GM23338 (cell line): ENCODE measurements around the gene SCAF4. TPM values are rescaled to one million over a fixed set of nuclear protein-coding genes. Genes with fewer than 3 reads are reported as not detected.
"Not testable (repeated sequence)": the region's sequence is repeated elsewhere in the genome, so short reads cannot be mapped to it uniquely, and the experiment has no call there.

Experiments
- ATAC-seq: fragments of 200-7000 bp; cut with Tn5 transposase; 3 replicates; pipeline ENCODE4 v1.9.1; 2020
- DNase-seq: peaks from one replicate; pipeline ENCODE4 v3.0.0-alpha.2; 2015; ENCODE audit warnings: low spot score
- H2AFZ ChIP-seq: fragments of 200-600 bp; sonication (generic); 2 replicates; pipeline ENCODE4 v1.8.0; 2016; ENCODE audit warnings: antibody characterized with exemption, mild to moderate bottlenecking, moderate library complexity
- H3F3A ChIP-seq: fragments of 200-600 bp; sonication (generic); replicated peaks from 2 replicates; pipeline ENCODE4 v1.8.0; 2017; ENCODE audit warnings: antibody characterized with exemption, mixed run types, low read depth
- H3K27ac ChIP-seq: fragments of 200-600 bp; sonication (generic); 2 replicates; pipeline ENCODE4 v1.6.1; 2016; ENCODE audit warnings: low read depth
- H3K27me3 ChIP-seq: fragments of 200-600 bp; sonication (generic); 2 replicates; pipeline ENCODE4 v1.8.0; 2016; ENCODE audit warnings: mild to moderate bottlenecking, mixed run types, moderate library complexity; ENCODE audit not compliant: insufficient read depth
- H3K36me3 ChIP-seq: fragments of 200-600 bp; sonication (generic); 2 replicates; pipeline ENCODE4 v1.8.0; 2016; ENCODE audit warnings: mild to moderate bottlenecking; ENCODE audit not compliant: insufficient read depth
- H3K4me1 ChIP-seq: fragments of 200-600 bp; sonication (generic); 2 replicates; pipeline ENCODE4 v1.8.0; 2016; ENCODE audit warnings: mild to moderate bottlenecking, moderate library complexity; ENCODE audit not compliant: insufficient read depth
- H3K4me2 ChIP-seq: fragments of 200-600 bp; sonication (generic); 2 replicates; pipeline ENCODE4 v1.7.1; 2017; ENCODE audit warnings: mixed run types
- H3K4me3 ChIP-seq: fragments of 200-600 bp; sonication (generic); 2 replicates; pipeline ENCODE4 v1.6.1; 2016; ENCODE audit warnings: mixed run types
- H3K79me2 ChIP-seq: fragments of 200-600 bp; sonication (generic); replicated peaks from 2 replicates; pipeline ENCODE4 v1.8.0; 2017; ENCODE audit warnings: mild to moderate bottlenecking; ENCODE audit not compliant: insufficient read depth
- H3K9me2 ChIP-seq: fragments of 200-600 bp; sonication (generic); 2 replicates; pipeline ENCODE4 v1.8.0; 2017; ENCODE audit not compliant: insufficient read depth
- H4K20me1 ChIP-seq: fragments of 200-600 bp; sonication (generic); replicated peaks from 2 replicates; pipeline ENCODE4 v1.8.0; 2017; ENCODE audit warnings: mild to moderate bottlenecking; ENCODE audit not compliant: insufficient read depth
- H3K27ac Mint-ChIP-seq: 2 replicates; pipeline ENCODE4 v1.8.0; 2020; ENCODE audit warnings: inconsistent platforms, mild to moderate bottlenecking, moderate library complexity, mixed read lengths
- H3K27me3 Mint-ChIP-seq: 3 replicates; pipeline ENCODE4 v1.8.0; 2022; ENCODE audit warnings: low read depth, mild to moderate bottlenecking, moderate library complexity, mixed read lengths, inconsistent platforms; ENCODE audit not compliant: insufficient read depth, poor library complexity
- H3K36me3 Mint-ChIP-seq: 3 replicates; pipeline ENCODE4 v1.8.0; 2021; ENCODE audit warnings: low read depth, mild to moderate bottlenecking, inconsistent platforms, moderate library complexity, mixed read lengths
- H3K4me1 Mint-ChIP-seq: 3 replicates; pipeline ENCODE4 v1.8.0; 2020; ENCODE audit warnings: mild to moderate bottlenecking, inconsistent platforms, mixed read lengths
- H3K4me3 Mint-ChIP-seq: 3 replicates; pipeline ENCODE4 v1.8.0; 2021; ENCODE audit warnings: moderate library complexity, mild to moderate bottlenecking, inconsistent platforms, mixed read lengths
- H3K9me3 Mint-ChIP-seq: 3 replicates; pipeline ENCODE4 v1.8.0; 2020; ENCODE audit warnings: moderate library complexity, mild to moderate bottlenecking, inconsistent platforms, mixed read lengths
- EZH2phosphoT487 ChIP-seq: fragments of 200-600 bp; sonication (generic); IDR thresholded peaks from one replicate; pipeline ENCODE4 v1.8.1; 2018; ENCODE audit warnings: antibody characterized with exemption; ENCODE audit not compliant: unreplicated experiment
- JUNB ChIP-seq: IDR thresholded peaks from one replicate; pipeline ENCODE4 v1.6.1; 2016; ENCODE audit warnings: antibody characterized with exemption; ENCODE audit not compliant: unreplicated experiment
- NANOG ChIP-seq: IDR thresholded peaks from 2 replicates; pipeline ENCODE4 v1.6.1; 2016; ENCODE audit warnings: antibody characterized with exemption, borderline replicate concordance
- POLR2AphosphoS5 ChIP-seq: IDR thresholded peaks from 2 replicates; pipeline ENCODE4 v1.6.1; 2016; ENCODE audit warnings: antibody characterized with exemption, low read depth
- ZNF114 ChIP-seq: fragments of 250-450 bp; sonication (Bioruptor Pico); IDR thresholded peaks from 2 replicates; pipeline ENCODE4 v1.5.0; 2020; ENCODE audit warnings: mild to moderate bottlenecking, moderate library complexity
- ZNF462 ChIP-seq: fragments of 250-450 bp; sonication (Bioruptor Pico); IDR thresholded peaks from 2 replicates; pipeline ENCODE4 v1.5.0; 2020; ENCODE audit warnings: mild to moderate bottlenecking, moderate library complexity
- polyA plus RNA-seq: library from polyadenylated mRNA; unstranded; fragments of >200 nt; fragmentation: Nextera tagmentation; extraction: Ambion mirVana; gene quantifications from 2 replicates; pipeline ENCODE4 v1.2.1, GENCODE V29; 2016
- total RNA-seq: library from RNA; depleted of rRNA; stranded (reverse); fragments of >200 nt; shearing (Covaris generic); gene quantifications from 2 replicates; pipeline ENCODE4 v1.2.3, GENCODE V29; 2014
- TF ChIP-seq, protein P1 (sequence below), 2 experiments: fragments of 200-600 bp in 1 of 2; sonication (generic) in 1 of 2; conservative IDR thresholded peaks; 2 replicates each; pipeline versions ENCODE4 v1.5.1 to v1.6.1; 2016 to 2017; ENCODE audit warnings: antibody characterized with exemption in 2 of 2, low read depth in 2 of 2, mild to moderate bottlenecking in 2 of 2, moderate library complexity in 1 of 2

Gene SCAF4
- total and polyA plus RNA-seq, 2 experiments from 2014 or later = 29.7 to 45.8 TPM

DNA sequence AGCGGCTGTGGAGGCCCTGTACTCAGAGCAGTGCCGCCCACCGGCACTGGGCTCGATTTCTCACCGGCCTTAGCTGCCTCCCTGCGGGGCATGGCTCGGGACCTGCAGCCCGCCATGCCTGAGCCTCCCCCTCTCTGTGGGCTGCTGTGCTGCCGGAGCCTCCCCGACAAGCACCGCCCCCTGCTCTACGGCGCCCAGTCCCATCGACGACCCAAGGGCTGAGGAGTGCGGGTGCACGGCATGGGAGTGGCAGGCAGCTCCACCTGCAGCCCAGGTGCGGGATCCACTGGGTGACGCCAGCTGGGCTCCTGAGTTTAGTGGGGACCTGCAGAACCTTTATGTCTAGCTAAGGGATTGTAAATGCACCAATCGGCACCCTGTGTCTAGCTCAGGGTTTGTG is 77.6 kb downstream of the SCAF4 start:
- no peaks in the 10 kb centered on the region for H3F3A ChIP-seq
- Mint-ChIP-seq H3K4me3 (no peak overlapping the region), H3K4me1 (peaks cover 2% of the 10 kb centered on the region; the same call in 1 of the 3 replicates), H3K36me3 (peaks cover 13% of the 10 kb centered on the region), H3K27ac (no peak overlapping the region), H3K9me3 (peaks cover 2% of the 10 kb centered on the region; the same call in 2 of the 3 replicates), H3K27me3 (peaks cover 6% of the 10 kb centered on the region)
- no peaks in the 10 kb centered on the region for H3K36me3 ChIP-seq
- H2AFZ ChIP-seq = no peak overlapping the region
- no peaks in the 10 kb centered on the region for H3K79me2 ChIP-seq
- DNase-seq = peak; percentile 32
- no peaks in the 10 kb centered on the region for H3K27me3 ChIP-seq
- H3K27ac ChIP-seq = no peak overlapping the region
- no peak overlapping the region for H3K4me3 ChIP-seq
- no peak overlapping the region for H3K4me2 ChIP-seq
- peak; percentile 26; the same call in 2 of the 3 replicates for ATAC-seq
- no peaks in the 10 kb centered on the region; the same call in 1 of the 2 replicates for H3K9me2 ChIP-seq
- TF ChIP-seq ZNF114 (CRISPR knock-in tag) = no peak
- TF ChIP-seq, protein P1, sequence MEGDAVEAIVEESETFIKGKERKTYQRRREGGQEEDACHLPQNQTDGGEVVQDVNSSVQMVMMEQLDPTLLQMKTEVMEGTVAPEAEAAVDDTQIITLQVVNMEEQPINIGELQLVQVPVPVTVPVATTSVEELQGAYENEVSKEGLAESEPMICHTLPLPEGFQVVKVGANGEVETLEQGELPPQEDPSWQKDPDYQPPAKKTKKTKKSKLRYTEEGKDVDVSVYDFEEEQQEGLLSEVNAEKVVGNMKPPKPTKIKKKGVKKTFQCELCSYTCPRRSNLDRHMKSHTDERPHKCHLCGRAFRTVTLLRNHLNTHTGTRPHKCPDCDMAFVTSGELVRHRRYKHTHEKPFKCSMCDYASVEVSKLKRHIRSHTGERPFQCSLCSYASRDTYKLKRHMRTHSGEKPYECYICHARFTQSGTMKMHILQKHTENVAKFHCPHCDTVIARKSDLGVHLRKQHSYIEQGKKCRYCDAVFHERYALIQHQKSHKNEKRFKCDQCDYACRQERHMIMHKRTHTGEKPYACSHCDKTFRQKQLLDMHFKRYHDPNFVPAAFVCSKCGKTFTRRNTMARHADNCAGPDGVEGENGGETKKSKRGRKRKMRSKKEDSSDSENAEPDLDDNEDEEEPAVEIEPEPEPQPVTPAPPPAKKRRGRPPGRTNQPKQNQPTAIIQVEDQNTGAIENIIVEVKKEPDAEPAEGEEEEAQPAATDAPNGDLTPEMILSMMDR (conservative IDR thresholded peaks at IDR 0.05; ENCODE audit: low read depth in 2 of 2) = peak in 1 of 2 experiments; percentile 33; a peak in 2 of 4 replicates
- H3K4me1 ChIP-seq = no peaks in the 10 kb centered on the region
- no peaks in the 10 kb centered on the region for H4K20me1 ChIP-seq

- not testable (repeated sequence) for H3K4me1 ChIP-seq, H2AFZ ChIP-seq, H3K4me2 ChIP-seq, H3K79me2 ChIP-seq, H3K27ac ChIP-seq, ATAC-seq, H3K27me3 ChIP-seq, H4K20me1 ChIP-seq, H3K4me3 Mint-ChIP-seq, H3K27me3 Mint-ChIP-seq, H3K36me3 ChIP-seq, DNase-seq, H3K9me2 ChIP-seq, H3K4me1 Mint-ChIP-seq, H3K27ac Mint-ChIP-seq, H3K4me3 ChIP-seq, H3K9me3 Mint-ChIP-seq, H3F3A ChIP-seq
- H3K36me3 Mint-ChIP-seq = peaks cover 13% of the 10 kb centered on the region
Observed at GRCh38 chr21:31651491-31651890, 80.4 kb downstream of the SCAF4 start.

- H3K27ac Mint-ChIP-seq = no peak overlapping the region
- Histone ChIP-seq H2AFZ (no peak overlapping the region), H3K27ac (no peak overlapping the region), H3K4me2 (no peak overlapping the region), H3K36me3 (no peaks in the 10 kb centered on the region), H3K9me2 (no peaks in the 10 kb centered on the region; the same call in 1 of the 2 replicates), H4K20me1 (no peaks in the 10 kb centered on the region), H3K27me3 (no peaks in the 10 kb centered on the region), H3F3A (no peaks in the 10 kb centered on the region), H3K79me2 (no peaks in the 10 kb centered on the region), H3K4me1 (no peaks in the 10 kb centered on the region), H3K4me3 (no peak overlapping the region)
- peaks cover 2% of the 10 kb centered on the region; the same call in 2 of the 3 replicates for H3K9me3 Mint-ChIP-seq
- ATAC-seq (no peak), DNase-seq (no peak)
- H3K4me3 Mint-ChIP-seq = no peak overlapping the region
- H3K27me3 Mint-ChIP-seq = peaks cover 10% of the 10 kb centered on the region
- H3K4me1 Mint-ChIP-seq = no peaks in the 10 kb centered on the region
- peaks cover 13% of the 10 kb centered on the region for H3K36me3 Mint-ChIP-seq
- TF ChIP-seq NANOG = no peak
- TF ChIP-seq JUNB = no peak
- no peak for TF ChIP-seq EZH2phosphoT487
- TF ChIP-seq ZNF462 (CRISPR knock-in tag) = no peak
- TF ChIP-seq POLR2AphosphoS5 = no peak
- no peak for TF ChIP-seq ZNF114 (CRISPR knock-in tag)
Observed at GRCh38 chr21:31650930-31651329, 81.0 kb downstream of the SCAF4 start.
